ENCODE data around the gene GPR32.

DNA sequence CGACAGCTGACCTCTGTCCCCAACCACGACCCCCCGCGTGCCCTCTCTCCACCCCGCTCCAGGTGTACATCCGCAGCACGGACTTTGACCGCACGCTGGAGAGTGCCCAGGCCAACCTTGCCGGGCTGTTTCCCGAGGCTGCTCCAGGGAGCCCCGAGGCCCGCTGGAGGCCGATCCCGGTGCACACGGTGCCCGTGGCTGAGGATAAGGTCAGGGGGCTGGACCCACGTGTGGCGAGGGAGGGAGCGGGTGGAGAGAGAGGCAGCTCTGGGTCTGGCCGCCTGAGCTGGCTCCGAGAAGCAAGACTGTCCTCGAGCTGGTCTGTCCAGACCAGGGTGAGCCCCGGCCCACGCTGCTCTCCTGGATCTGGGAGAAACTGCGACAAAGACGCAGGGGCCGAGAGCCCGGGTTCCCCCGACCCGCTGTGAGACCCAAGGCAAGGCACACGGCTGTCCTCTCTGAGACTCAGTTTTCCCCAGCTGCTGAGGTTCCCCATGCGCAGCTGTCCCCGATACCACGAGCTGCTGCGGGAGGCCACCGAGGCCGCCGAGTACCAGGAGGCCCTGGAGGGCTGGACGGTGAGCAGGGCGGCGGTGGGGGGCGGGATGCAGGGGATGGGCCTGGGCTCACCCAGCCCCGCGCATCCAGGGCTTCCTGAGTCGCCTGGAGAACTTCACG, 21.5 kb downstream of the GPR32 start:
- TF ChIP-seq EZH2 (IDR thresholded peaks at IDR 0.05; ENCODE audit: insufficient read depth, poor library complexity, severe bottlenecking) = no peak
- no peak for TF ChIP-seq EZH2phosphoT487 (IDR thresholded peaks at IDR 0.05; ENCODE audit: insufficient read depth, low read depth)
